Sigmoid colon (tissue), 7 donors: ENCODE results near the gene SULT2B1. TPM values are rescaled to one million over a fixed set of nuclear protein-coding genes. Genes with fewer than 3 reads are reported as not detected.

Source experiments
- DNase-seq: peaks from one replicate; pipeline ENCODE4 v3.0.0-alpha.2; 2019
- H3K27ac ChIP-seq, 4 donors: fragments of 200-600 bp; sonication (generic); one replicate each; pipeline ENCODE4 v1.5.1; 2016 to 2019; ENCODE audit warnings: mild to moderate bottlenecking in 1 of 4
- H3K27me3 ChIP-seq, 3 donors: fragments of 200-600 bp; sonication (generic); one replicate each; pipeline ENCODE4 v1.5.1; 2019; ENCODE audit warnings: mild to moderate bottlenecking in 1 of 3
- H3K36me3 ChIP-seq, 4 donors: fragments of 200-600 bp; sonication (generic); one replicate each; pipeline ENCODE4 v1.5.1; 2016 to 2019
- H3K4me1 ChIP-seq, 4 donors: fragments of 200-600 bp; sonication (generic); one replicate each; pipeline ENCODE4 v1.5.1; 2017 to 2019
- H3K4me3 ChIP-seq, 4 donors: fragments of 200-600 bp; sonication (generic); one replicate each; pipeline ENCODE4 v1.5.1; 2017 to 2019; ENCODE audit warnings: mild to moderate bottlenecking in 2 of 4, moderate library complexity in 1 of 4
- H3K9me3 ChIP-seq, 4 donors: fragments of 200-600 bp in 3 of 4; sonication (generic) in 3 of 4; one replicate each; pipeline versions ENCODE4 v1.5.1 to v1.6.1; 2013 to 2019
- EP300 ChIP-seq, 4 donors: sonication (generic); formaldehyde crosslinking; IDR thresholded peaks; one replicate each; pipeline ENCODE4 v1.6.1; 2017; ENCODE audit warnings: antibody characterized with exemption in 4 of 4
- POLR2A ChIP-seq, 2 donors: fragments of 450-650 bp; IDR thresholded peaks; one replicate each; pipeline ENCODE4 v1.6.1; 2016; ENCODE audit warnings: antibody characterized with exemption in 2 of 2, mild to moderate bottlenecking in 2 of 2, moderate library complexity in 2 of 2
- POLR2AphosphoS5 ChIP-seq, 4 donors: sonication (generic); formaldehyde crosslinking; IDR thresholded peaks; one replicate each; pipeline ENCODE4 v1.6.1; 2017; ENCODE audit warnings: antibody characterized with exemption in 4 of 4
- WGBS, 2 donors: extraction: QIAGEN DNeasy Blood & Tissue Kit; methylation state at CpG; one replicate each; pipeline ENCODE4 v1.1.7; 2013; 5-methylcytosine and 5-hydroxymethylcytosine counted together
- intact Hi-C: fragments of 100-400 bp; cut with DNase I; formaldehyde crosslinking; loops from one replicate; pipeline ENCODE4 v1.15.1; 2023
- polyA plus RNA-seq, 3 donors: library from polyadenylated mRNA; stranded (reverse); fragments of 200-250 nt; gene quantifications; one replicate each; pipeline ENCODE4 v1.2.3, GENCODE V29; 2013
- total RNA-seq, 4 donors: library from RNA; depleted of rRNA; stranded (reverse); fragments of >200 nt; gene quantifications; one replicate each; pipeline ENCODE4 v1.1.0, GENCODE V29; 2016
- TF ChIP-seq, protein P1 (sequence below), 4 experiments: fragments of 450-650 bp in 3 of 4; fragments of 200-600 bp in 1 of 4; IDR thresholded peaks; one replicate each; pipeline ENCODE4 v1.5.1; 2016 to 2019; ENCODE audit warnings: antibody characterized with exemption in 4 of 4, mild to moderate bottlenecking in 3 of 4, moderate library complexity in 2 of 4
- donor health status: healthy with polysubstance abuse.
- donor health status: Bipolar disorder and iron deficiency.
- donor health status: healthy.

The SULT2B1 gene
- total and polyA plus RNA-seq, 7 donors, result 0.82 to 2.8 (median 1.8) TPM; not detected in 3

DNA sequence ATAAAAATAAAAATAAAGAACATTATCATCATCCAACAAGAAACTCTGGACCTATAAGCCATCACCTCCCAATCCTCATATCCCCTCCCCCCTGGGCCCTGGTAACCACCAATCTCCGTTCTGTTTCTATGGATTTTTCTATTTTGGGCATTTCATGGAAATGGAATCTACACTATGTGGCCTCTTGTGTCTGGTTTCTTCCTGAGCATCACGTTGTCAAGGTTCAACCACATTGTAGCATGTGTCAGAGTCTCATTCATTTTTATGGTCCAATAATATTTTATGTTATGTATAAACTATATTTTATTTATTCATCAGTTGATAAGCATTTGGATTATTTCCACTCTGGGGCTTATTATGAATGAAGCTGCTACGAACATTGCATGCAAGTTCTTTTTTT lies 26.9 kb downstream of the SULT2B1 start:
- H3K9me3 ChIP-seq, result no peaks in the 10 kb centered on the region
- WGBS, 2 donors, result 12 to 39% methylated on average over 3 of the region's 3 CpGs

DNA sequence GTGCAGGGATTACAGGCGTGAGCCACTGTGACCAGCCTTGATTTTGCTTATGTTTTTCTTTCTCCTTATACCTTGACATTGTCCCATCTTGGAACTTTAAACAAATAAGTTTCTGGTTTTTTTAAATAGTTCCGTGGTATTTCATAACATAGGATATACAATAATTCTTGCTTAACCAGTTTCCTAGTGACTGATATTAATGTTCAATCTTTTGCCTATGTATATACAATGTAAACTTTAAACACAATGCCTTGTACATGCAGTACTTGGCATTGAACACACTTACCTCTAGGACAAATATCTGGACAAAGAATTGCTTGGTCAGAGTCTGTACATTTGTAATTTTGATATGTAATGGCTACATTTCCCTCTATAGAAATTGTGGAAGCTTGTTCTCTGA lies 30.2 kb downstream of the SULT2B1 start:
- intact Hi-C loops, result no loop called here
- H3K4me3 ChIP-seq, result no peak overlapping the region
- H3K27ac ChIP-seq, result no peak overlapping the region
- peaks cover 0 to 12% (median 3%) of the 10 kb centered on the region in 4 donors for H3K4me1 ChIP-seq
- H3K36me3 ChIP-seq, result no peaks in the 10 kb centered on the region
- no peak for DNase-seq
- H3K27me3 ChIP-seq, result no peaks in the 10 kb centered on the region
- no peaks in the 10 kb centered on the region for H3K9me3 ChIP-seq
- 47 to 69% methylated on average over 2 of the region's 2 CpGs for WGBS, 2 donors
- TF ChIP-seq, protein P1, sequence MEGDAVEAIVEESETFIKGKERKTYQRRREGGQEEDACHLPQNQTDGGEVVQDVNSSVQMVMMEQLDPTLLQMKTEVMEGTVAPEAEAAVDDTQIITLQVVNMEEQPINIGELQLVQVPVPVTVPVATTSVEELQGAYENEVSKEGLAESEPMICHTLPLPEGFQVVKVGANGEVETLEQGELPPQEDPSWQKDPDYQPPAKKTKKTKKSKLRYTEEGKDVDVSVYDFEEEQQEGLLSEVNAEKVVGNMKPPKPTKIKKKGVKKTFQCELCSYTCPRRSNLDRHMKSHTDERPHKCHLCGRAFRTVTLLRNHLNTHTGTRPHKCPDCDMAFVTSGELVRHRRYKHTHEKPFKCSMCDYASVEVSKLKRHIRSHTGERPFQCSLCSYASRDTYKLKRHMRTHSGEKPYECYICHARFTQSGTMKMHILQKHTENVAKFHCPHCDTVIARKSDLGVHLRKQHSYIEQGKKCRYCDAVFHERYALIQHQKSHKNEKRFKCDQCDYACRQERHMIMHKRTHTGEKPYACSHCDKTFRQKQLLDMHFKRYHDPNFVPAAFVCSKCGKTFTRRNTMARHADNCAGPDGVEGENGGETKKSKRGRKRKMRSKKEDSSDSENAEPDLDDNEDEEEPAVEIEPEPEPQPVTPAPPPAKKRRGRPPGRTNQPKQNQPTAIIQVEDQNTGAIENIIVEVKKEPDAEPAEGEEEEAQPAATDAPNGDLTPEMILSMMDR (IDR thresholded peaks at IDR 0.05), result no peak
- TF ChIP-seq POLR2AphosphoS5 (IDR thresholded peaks at IDR 0.05) (no peak), POLR2A (IDR thresholded peaks at IDR 0.05) (no peak)

More for the DNA sequence above, 26.9 kb downstream of the SULT2B1 start:
- peaks cover 0 to 3% (median 1%) of the 10 kb centered on the region in 4 donors for H3K4me1 ChIP-seq
- intact Hi-C loops, result no loop called here
- no peaks in the 10 kb centered on the region for H3K27me3 ChIP-seq
- TF ChIP-seq, protein P1 (IDR thresholded peaks at IDR 0.05), result no peak
- TF ChIP-seq EP300 (IDR thresholded peaks at IDR 0.05), result no peak
- no peak for TF ChIP-seq POLR2A (IDR thresholded peaks at IDR 0.05)
- TF ChIP-seq POLR2AphosphoS5 (IDR thresholded peaks at IDR 0.05), result no peak
- H3K36me3 ChIP-seq, result no peaks in the 10 kb centered on the region
- DNase-seq, result no peak
- H3K4me3 ChIP-seq, result no peak overlapping the region
- H3K27ac ChIP-seq, result no peak overlapping the region

DNA sequence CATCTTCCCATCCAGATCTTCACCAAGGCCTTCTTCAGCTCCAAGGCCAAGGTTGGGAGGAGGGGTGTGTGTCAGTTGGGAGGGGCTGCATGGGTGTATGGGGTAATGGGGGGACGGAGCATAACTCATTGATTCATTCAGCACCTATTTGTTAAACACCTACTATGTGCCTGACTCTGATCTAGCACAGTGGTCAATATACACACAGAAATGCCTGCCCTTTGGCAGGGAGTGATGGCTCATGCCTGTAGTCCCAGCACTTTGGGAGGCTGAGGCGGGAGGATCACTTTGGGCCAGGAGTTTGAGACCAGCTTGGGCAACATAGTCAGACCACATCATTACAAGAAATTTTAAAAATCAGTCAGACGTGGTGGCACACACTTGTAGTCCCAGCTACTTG lies 35.4 kb downstream of the SULT2B1 start:
- 93 to 94% methylated on average over 3 of the region's 3 CpGs for WGBS, 2 donors
- Histone ChIP-seq H3K27me3 (no peaks in the 10 kb centered on the region), H3K27ac (no peak overlapping the region), H3K36me3 (no peaks in the 10 kb centered on the region), H3K4me3 (no peak overlapping the region), H3K9me3 (no peaks in the 10 kb centered on the region), H3K4me1 (peaks cover 0 to 23% (median 9%) of the 10 kb centered on the region in 4 donors)
- intact Hi-C loops, result loop anchor here (2.0 kb wide), 1 partner anchor 81 kb away; no protein-coding TSS in a partner anchor
- no peak for TF ChIP-seq EP300 (IDR thresholded peaks at IDR 0.05)
- TF ChIP-seq POLR2A (IDR thresholded peaks at IDR 0.05), result no peak
- TF ChIP-seq POLR2AphosphoS5 (IDR thresholded peaks at IDR 0.05), result no peak
- TF ChIP-seq, protein P1 (IDR thresholded peaks at IDR 0.05), result no peak
- DNase-seq, result no peak

DNA sequence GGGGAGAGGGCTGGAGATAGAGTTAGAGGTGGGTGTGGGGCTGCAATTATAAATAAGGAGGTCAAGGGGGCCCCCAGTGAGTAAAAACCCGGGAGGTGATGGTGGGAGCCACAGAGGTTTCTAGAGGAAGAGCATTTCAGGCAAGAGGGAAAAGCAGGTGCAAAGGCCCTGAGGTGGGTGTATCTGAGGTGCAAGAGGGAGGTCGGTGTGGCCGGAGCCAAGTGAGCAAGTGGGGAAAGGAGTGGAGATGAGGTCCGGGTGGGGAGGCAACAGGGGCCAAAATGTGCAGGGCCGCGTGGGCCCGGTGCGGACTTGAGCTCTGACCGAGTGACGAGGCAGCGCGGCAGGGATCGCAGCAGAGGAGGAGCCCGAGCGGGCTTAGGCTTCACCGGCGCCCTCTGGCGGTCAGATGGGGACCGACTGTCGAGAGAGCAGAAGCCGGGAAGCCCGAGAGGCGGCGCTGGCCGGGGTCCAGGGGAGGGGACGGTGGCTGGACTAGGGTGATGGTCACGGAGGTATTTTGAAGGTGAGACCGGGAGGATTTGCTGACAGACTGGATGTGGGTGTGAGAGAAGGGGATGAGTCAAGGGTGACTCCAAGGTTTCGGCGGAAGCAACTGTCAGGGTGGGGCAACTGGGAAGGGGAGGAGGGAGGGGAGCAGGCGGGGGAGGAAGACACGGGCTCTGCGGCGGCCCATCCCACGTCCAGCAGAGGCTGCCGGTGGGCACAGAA lies 36.9 kb downstream of the SULT2B1 start:
- TF ChIP-seq, protein P1 (IDR thresholded peaks at IDR 0.05), result peak; percentile 93 to 96 (median 94)
- TF ChIP-seq POLR2A (IDR thresholded peaks at IDR 0.05) (no peak), POLR2AphosphoS5 (IDR thresholded peaks at IDR 0.05) (peak in 2 of 4 donors; percentile 18 to 39), EP300 (IDR thresholded peaks at IDR 0.05) (no peak)
- intact Hi-C loops, result loop anchor here (1.0 kb wide), 1 partner anchor 29 kb away; no protein-coding TSS in a partner anchor
- H3K4me1 ChIP-seq, result peaks cover 0 to 21% (median 8%) of the 10 kb centered on the region in 4 donors
- no peaks in the 10 kb centered on the region for H3K36me3 ChIP-seq
- peak; percentile 94 for DNase-seq
- no peaks in the 10 kb centered on the region for H3K9me3 ChIP-seq
- H3K27ac ChIP-seq, result peak overlapping the region in 3 of 4 donors; percentile 33 to 48 (median 44)
- WGBS, 2 donors, result 3 to 4% methylated on average over 36 of the region's 36 CpGs
- peak overlapping the region; percentile 28 to 49 (median 44) for H3K4me3 ChIP-seq
- H3K27me3 ChIP-seq, result no peaks in the 10 kb centered on the region
